H1 (cell line): ENCODE measurements around the gene GMEB1. TPM values are rescaled to one million over a fixed set of nuclear protein-coding genes. Genes with fewer than 3 reads are reported as not detected.
A peak's percentile ranks its signal among the peaks of the same experiment; 100 is the strongest.

Experiments used
- CHD7 ChIP-seq: fragments of 300-600 bp; sonication (generic); IDR thresholded peaks from 2 replicates; pipeline ENCODE4 v1.7.1; 2012; ENCODE audit warnings: low read length, moderate library complexity, mild to moderate bottlenecking, inconsistent platforms; ENCODE audit not compliant: insufficient replicate concordance
- CTCF ChIP-seq, 3 experiments: IDR thresholded peaks; 1 replicate in 2 of 3; 2 replicates in 1 of 3; pipeline versions ENCODE4 v1.5.1 to v1.6.1; 2011; ENCODE audit warnings: low read length in 3 of 3, mild to moderate bottlenecking in 3 of 3, inconsistent platforms in 2 of 3, low read depth in 1 of 3, moderate library complexity in 1 of 3; ENCODE audit not compliant: insufficient read depth in 1 of 3; ENCODE audit errors: control extremely low read depth in 1 of 3
- MAFK ChIP-seq: IDR thresholded peaks from 2 replicates; pipeline ENCODE4 v1.6.1; 2012; ENCODE audit warnings: low read depth, mild to moderate bottlenecking, improper control_type of control experiment, low read length
- POU5F1 ChIP-seq: IDR thresholded peaks from 2 replicates; pipeline ENCODE4 v1.6.1; 2011; ENCODE audit warnings: low read depth, mild to moderate bottlenecking, low read length, moderate library complexity
- SIRT6 ChIP-seq: IDR thresholded peaks from one replicate; pipeline ENCODE4 v1.7.1; 2012; ENCODE audit warnings: low read length, inconsistent platforms
- SP1 ChIP-seq: IDR thresholded peaks from 2 replicates; pipeline ENCODE4 v1.6.1; 2011; ENCODE audit warnings: low read depth, low read length
- SP4 ChIP-seq: IDR thresholded peaks from 2 replicates; pipeline ENCODE4 v1.6.1; 2012; ENCODE audit warnings: low read length, inconsistent platforms
- polyA plus RNA-seq, 7 experiments: library from polyadenylated mRNA; depleted of rRNA in 3 of 7; stranded (reverse) in 5 of 7; unstranded in 2 of 7; fragments of >200 nt in 5 of 7; fragments of 200-250 nt in 2 of 7; gene quantifications; 1 replicate in 5 of 7; 2 replicates in 1 of 7; 4 replicates in 1 of 7; pipeline versions ENCODE4 v1.2.1 to v1.2.3, GENCODE V29; 2011 to 2013; ENCODE audit warnings: missing spikeins in 2 of 7, mixed read lengths in 2 of 7
- total RNA-seq: library from RNA; stranded (reverse); fragmentation: NEBNext Ultra II Directional; extraction: Animal tissue kit (Norgen Biotek cat#: 25700); gene quantifications from 2 replicates; pipeline ENCODE4 v1.2.1, GENCODE V29; 2021

The GMEB1 gene
- total and polyA plus RNA-seq, 2 of the 8 experiments (the other 6 are each of a cell fraction or from before 2014, with no cell fraction given): 13.3 to 26.2 TPM

- TF ChIP-seq CHD7 (no peak), POU5F1 (no peak), MAFK (no peak), SIRT6 (no peak), CTCF (IDR thresholded peaks at IDR 0.05; ENCODE audit: control extremely low read depth in 1 of 3, insufficient read depth in 1 of 3, low read depth in 1 of 3, low read length in 3 of 3) (peak; percentile 73 to 84 (median 83)), SP4 (no peak), SP1 (peak; percentile 86)
- TF ChIP-seq, all 59 proteins: peak for 31
These were observed 68.1 kb downstream of the GMEB1 start, which contains the start of gene YTHDF2 (continued) for GRCh38 chr1:28736450-28737306.
